GM23338 (cell line): ENCODE data around the gene CACNB4. TPM values are rescaled to one million over a fixed set of nuclear protein-coding genes. Genes with fewer than 3 reads are reported as not detected.

Experiments
- ATAC-seq: fragments of 200-7000 bp; cut with Tn5 transposase; 3 replicates; pipeline ENCODE4 v1.9.1; 2020
- DNase-seq: peaks from one replicate; pipeline ENCODE4 v3.0.0-alpha.2; 2015; ENCODE audit warnings: low spot score
- H2AFZ ChIP-seq: fragments of 200-600 bp; sonication (generic); 2 replicates; pipeline ENCODE4 v1.8.0; 2016; ENCODE audit warnings: antibody characterized with exemption, mild to moderate bottlenecking, moderate library complexity
- H3F3A ChIP-seq: fragments of 200-600 bp; sonication (generic); replicated peaks from 2 replicates; pipeline ENCODE4 v1.8.0; 2017; ENCODE audit warnings: antibody characterized with exemption, mixed run types, low read depth
- H3K27ac ChIP-seq: fragments of 200-600 bp; sonication (generic); 2 replicates; pipeline ENCODE4 v1.6.1; 2016; ENCODE audit warnings: low read depth
- H3K27me3 ChIP-seq: fragments of 200-600 bp; sonication (generic); 2 replicates; pipeline ENCODE4 v1.8.0; 2016; ENCODE audit warnings: mild to moderate bottlenecking, mixed run types, moderate library complexity; ENCODE audit not compliant: insufficient read depth
- H3K36me3 ChIP-seq: fragments of 200-600 bp; sonication (generic); 2 replicates; pipeline ENCODE4 v1.8.0; 2016; ENCODE audit warnings: mild to moderate bottlenecking; ENCODE audit not compliant: insufficient read depth
- H3K4me1 ChIP-seq: fragments of 200-600 bp; sonication (generic); 2 replicates; pipeline ENCODE4 v1.8.0; 2016; ENCODE audit warnings: mild to moderate bottlenecking, moderate library complexity; ENCODE audit not compliant: insufficient read depth
- H3K4me2 ChIP-seq: fragments of 200-600 bp; sonication (generic); 2 replicates; pipeline ENCODE4 v1.7.1; 2017; ENCODE audit warnings: mixed run types
- H3K4me3 ChIP-seq: fragments of 200-600 bp; sonication (generic); 2 replicates; pipeline ENCODE4 v1.6.1; 2016; ENCODE audit warnings: mixed run types
- H3K79me2 ChIP-seq: fragments of 200-600 bp; sonication (generic); replicated peaks from 2 replicates; pipeline ENCODE4 v1.8.0; 2017; ENCODE audit warnings: mild to moderate bottlenecking; ENCODE audit not compliant: insufficient read depth
- H3K9me2 ChIP-seq: fragments of 200-600 bp; sonication (generic); 2 replicates; pipeline ENCODE4 v1.8.0; 2017; ENCODE audit not compliant: insufficient read depth
- H4K20me1 ChIP-seq: fragments of 200-600 bp; sonication (generic); replicated peaks from 2 replicates; pipeline ENCODE4 v1.8.0; 2017; ENCODE audit warnings: mild to moderate bottlenecking; ENCODE audit not compliant: insufficient read depth
- H3K27ac Mint-ChIP-seq: 2 replicates; pipeline ENCODE4 v1.8.0; 2020; ENCODE audit warnings: inconsistent platforms, mild to moderate bottlenecking, moderate library complexity, mixed read lengths
- H3K27me3 Mint-ChIP-seq: 3 replicates; pipeline ENCODE4 v1.8.0; 2022; ENCODE audit warnings: low read depth, mild to moderate bottlenecking, moderate library complexity, mixed read lengths, inconsistent platforms; ENCODE audit not compliant: insufficient read depth, poor library complexity
- H3K36me3 Mint-ChIP-seq: 3 replicates; pipeline ENCODE4 v1.8.0; 2021; ENCODE audit warnings: low read depth, mild to moderate bottlenecking, inconsistent platforms, moderate library complexity, mixed read lengths
- H3K4me1 Mint-ChIP-seq: 3 replicates; pipeline ENCODE4 v1.8.0; 2020; ENCODE audit warnings: mild to moderate bottlenecking, inconsistent platforms, mixed read lengths
- H3K4me3 Mint-ChIP-seq: 3 replicates; pipeline ENCODE4 v1.8.0; 2021; ENCODE audit warnings: moderate library complexity, mild to moderate bottlenecking, inconsistent platforms, mixed read lengths
- H3K9me3 Mint-ChIP-seq: 3 replicates; pipeline ENCODE4 v1.8.0; 2020; ENCODE audit warnings: moderate library complexity, mild to moderate bottlenecking, inconsistent platforms, mixed read lengths
- CREB1 ChIP-seq: fragments of 250-450 bp; sonication (Bioruptor Pico); IDR thresholded peaks from 2 replicates; pipeline ENCODE4 v1.5.0; 2020; ENCODE audit warnings: low read depth, mild to moderate bottlenecking, moderate library complexity
- ETS1 ChIP-seq: IDR thresholded peaks from 2 replicates; pipeline ENCODE4 v1.6.1; 2016; ENCODE audit warnings: antibody characterized with exemption
- EZH2 ChIP-seq: fragments of 200-600 bp; sonication (generic); IDR thresholded peaks from one replicate; pipeline ENCODE4 v1.8.0; 2017; ENCODE audit warnings: antibody characterized with exemption, mild to moderate bottlenecking, low read depth; ENCODE audit not compliant: unreplicated experiment
- EZH2phosphoT487 ChIP-seq: fragments of 200-600 bp; sonication (generic); IDR thresholded peaks from one replicate; pipeline ENCODE4 v1.8.1; 2018; ENCODE audit warnings: antibody characterized with exemption; ENCODE audit not compliant: unreplicated experiment
- JUNB ChIP-seq: IDR thresholded peaks from one replicate; pipeline ENCODE4 v1.6.1; 2016; ENCODE audit warnings: antibody characterized with exemption; ENCODE audit not compliant: unreplicated experiment
- NANOG ChIP-seq: IDR thresholded peaks from 2 replicates; pipeline ENCODE4 v1.6.1; 2016; ENCODE audit warnings: antibody characterized with exemption, borderline replicate concordance
- STAT1 ChIP-seq: IDR thresholded peaks from one replicate; pipeline ENCODE4 v1.6.1; 2016; ENCODE audit warnings: antibody characterized with exemption; ENCODE audit not compliant: unreplicated experiment
- ZNF114 ChIP-seq: fragments of 250-450 bp; sonication (Bioruptor Pico); IDR thresholded peaks from 2 replicates; pipeline ENCODE4 v1.5.0; 2020; ENCODE audit warnings: mild to moderate bottlenecking, moderate library complexity
- polyA plus RNA-seq: library from polyadenylated mRNA; unstranded; fragments of >200 nt; fragmentation: Nextera tagmentation; extraction: Ambion mirVana; gene quantifications from 2 replicates; pipeline ENCODE4 v1.2.1, GENCODE V29; 2016
- total RNA-seq: library from RNA; depleted of rRNA; stranded (reverse); fragments of >200 nt; shearing (Covaris generic); gene quantifications from 2 replicates; pipeline ENCODE4 v1.2.3, GENCODE V29; 2014
- TF ChIP-seq, protein P1 (sequence below), 2 experiments: fragments of 200-600 bp in 1 of 2; sonication (generic) in 1 of 2; conservative IDR thresholded peaks; 2 replicates each; pipeline versions ENCODE4 v1.5.1 to v1.6.1; 2016 to 2017; ENCODE audit warnings: antibody characterized with exemption in 2 of 2, low read depth in 2 of 2, mild to moderate bottlenecking in 2 of 2, moderate library complexity in 1 of 2

Gene CACNB4
- total and polyA plus RNA-seq, 2 experiments from 2014 or later: 4.0 to 9.8 TPM

DNA sequence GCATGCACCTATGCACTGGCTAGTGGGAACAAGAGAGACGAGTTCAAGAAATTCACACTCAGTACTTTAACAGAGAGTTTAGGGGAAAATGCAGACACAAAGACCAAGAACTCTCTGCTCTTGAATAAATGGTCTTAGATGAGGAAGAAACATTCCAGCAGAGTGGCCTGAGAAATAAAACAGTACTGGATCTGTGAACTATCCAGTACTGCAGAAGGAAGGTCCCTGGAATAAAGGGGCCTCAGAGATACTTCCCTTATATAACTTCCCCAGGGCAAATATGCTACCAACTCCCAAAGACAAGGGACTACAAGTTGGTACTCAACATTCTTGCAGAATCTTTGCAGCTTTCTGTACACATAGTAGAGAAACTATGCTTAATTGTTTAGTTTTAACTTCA is 199.7 kb downstream of the CACNB4 start:
- H3K4me1 Mint-ChIP-seq: no peaks in the 10 kb centered on the region
- TF ChIP-seq STAT1 (no peak), EZH2 (no peak), CREB1 (CRISPR knock-in tag) (no peak), EZH2phosphoT487 (no peak), ZNF114 (CRISPR knock-in tag) (no peak)
- H3F3A ChIP-seq: no peaks in the 10 kb centered on the region
- no peaks in the 10 kb centered on the region for H3K27me3 ChIP-seq
- H3K79me2 ChIP-seq: no peaks in the 10 kb centered on the region
- no peak overlapping the region for H2AFZ ChIP-seq
- H3K4me1 ChIP-seq: no peaks in the 10 kb centered on the region; the same call in 1 of the 2 replicates
- H4K20me1 ChIP-seq: no peaks in the 10 kb centered on the region; the same call in 1 of the 2 replicates
- H3K9me3 Mint-ChIP-seq: peaks cover 11% of the 10 kb centered on the region; the same call in 2 of the 3 replicates
- peaks cover 3% of the 10 kb centered on the region; the same call in 1 of the 3 replicates for H3K36me3 Mint-ChIP-seq
- no peak overlapping the region for H3K4me2 ChIP-seq
- no peaks in the 10 kb centered on the region; the same call in 1 of the 2 replicates for H3K9me2 ChIP-seq
- peaks cover 4% of the 10 kb centered on the region; the same call in 1 of the 2 replicates for H3K36me3 ChIP-seq
- no peak overlapping the region for H3K27ac ChIP-seq
- no peak overlapping the region for H3K4me3 ChIP-seq
- no peak overlapping the region for H3K27ac Mint-ChIP-seq
- H3K4me3 Mint-ChIP-seq: no peak overlapping the region
- no peaks in the 10 kb centered on the region for H3K27me3 Mint-ChIP-seq
- ATAC-seq: no peak
- no peak for DNase-seq

DNA sequence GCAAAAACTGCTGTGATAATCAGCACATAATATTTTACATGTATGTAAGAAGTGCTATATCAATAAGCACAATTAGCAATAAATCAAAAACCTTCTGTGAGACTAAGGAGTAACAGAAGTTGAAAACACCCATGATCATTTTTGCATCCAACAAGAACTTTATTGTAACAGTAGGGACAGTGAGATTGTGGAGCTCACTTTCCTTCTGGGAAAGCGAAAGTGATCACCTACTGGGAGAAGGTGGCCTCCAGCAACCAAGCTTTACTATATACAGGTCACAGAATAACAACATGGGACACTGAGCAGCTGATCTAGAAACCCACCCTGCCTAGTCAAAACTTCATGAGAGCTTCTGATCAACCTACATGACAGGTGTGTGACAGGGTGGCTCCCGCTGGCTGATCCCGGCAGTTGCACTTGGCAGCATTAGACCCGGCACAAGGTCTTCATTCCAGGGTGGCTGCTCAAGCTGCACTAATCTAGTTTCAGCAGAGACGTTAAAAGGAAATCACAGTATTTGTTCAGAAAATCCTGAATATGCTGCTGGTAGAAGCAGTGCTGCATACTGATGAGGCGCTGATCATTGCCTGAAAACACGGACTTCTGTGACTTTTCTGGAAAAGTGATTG is 207.2 kb downstream of the CACNB4 start:
- Histone ChIP-seq H3K9me2 (no peaks in the 10 kb centered on the region; the same call in 1 of the 2 replicates), H2AFZ (no peak overlapping the region; the same call in 1 of the 2 replicates), H3K4me1 (no peaks in the 10 kb centered on the region), H3K27me3 (no peaks in the 10 kb centered on the region), H3K79me2 (no peaks in the 10 kb centered on the region), H4K20me1 (no peaks in the 10 kb centered on the region; the same call in 1 of the 2 replicates), H3K4me2 (no peak overlapping the region), H3K36me3 (peaks cover 4% of the 10 kb centered on the region; the same call in 1 of the 2 replicates), H3F3A (no peaks in the 10 kb centered on the region), H3K4me3 (no peak overlapping the region), H3K27ac (0 out of 2 replicates have a peak overlapping the region, but pooled peaks have one; percentile 8)
- Mint-ChIP-seq H3K9me3 (peaks cover 11% of the 10 kb centered on the region; the same call in 2 of the 3 replicates), H3K36me3 (peaks cover 3% of the 10 kb centered on the region; the same call in 1 of the 3 replicates), H3K4me3 (no peak overlapping the region), H3K4me1 (no peaks in the 10 kb centered on the region), H3K27me3 (no peaks in the 10 kb centered on the region), H3K27ac (no peak overlapping the region)
- peak; percentile 71 for ATAC-seq
- no peak for TF ChIP-seq ZNF114 (CRISPR knock-in tag)
- no peak for TF ChIP-seq NANOG
- TF ChIP-seq ETS1: no peak
- TF ChIP-seq, protein P1, sequence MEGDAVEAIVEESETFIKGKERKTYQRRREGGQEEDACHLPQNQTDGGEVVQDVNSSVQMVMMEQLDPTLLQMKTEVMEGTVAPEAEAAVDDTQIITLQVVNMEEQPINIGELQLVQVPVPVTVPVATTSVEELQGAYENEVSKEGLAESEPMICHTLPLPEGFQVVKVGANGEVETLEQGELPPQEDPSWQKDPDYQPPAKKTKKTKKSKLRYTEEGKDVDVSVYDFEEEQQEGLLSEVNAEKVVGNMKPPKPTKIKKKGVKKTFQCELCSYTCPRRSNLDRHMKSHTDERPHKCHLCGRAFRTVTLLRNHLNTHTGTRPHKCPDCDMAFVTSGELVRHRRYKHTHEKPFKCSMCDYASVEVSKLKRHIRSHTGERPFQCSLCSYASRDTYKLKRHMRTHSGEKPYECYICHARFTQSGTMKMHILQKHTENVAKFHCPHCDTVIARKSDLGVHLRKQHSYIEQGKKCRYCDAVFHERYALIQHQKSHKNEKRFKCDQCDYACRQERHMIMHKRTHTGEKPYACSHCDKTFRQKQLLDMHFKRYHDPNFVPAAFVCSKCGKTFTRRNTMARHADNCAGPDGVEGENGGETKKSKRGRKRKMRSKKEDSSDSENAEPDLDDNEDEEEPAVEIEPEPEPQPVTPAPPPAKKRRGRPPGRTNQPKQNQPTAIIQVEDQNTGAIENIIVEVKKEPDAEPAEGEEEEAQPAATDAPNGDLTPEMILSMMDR (conservative IDR thresholded peaks at IDR 0.05; ENCODE audit: low read depth in 2 of 2): peak; percentile 12 to 22; a peak in 1 of 4 replicates
- no peak for TF ChIP-seq EZH2phosphoT487
- TF ChIP-seq CREB1 (CRISPR knock-in tag): no peak
- no peak for TF ChIP-seq JUNB
- DNase-seq: peak; percentile 23
